Keratinocyte (primary cell): Measurements from ENCODE around the gene SQSTM1.

Experiments used
- EZH2 ChIP-seq: IDR thresholded peaks from one replicate; pipeline ENCODE4 v1.6.1; 2012; ENCODE audit warnings: inconsistent platforms, mild to moderate bottlenecking, low read length, moderate library complexity
- TF ChIP-seq, protein P1 (sequence below), 3 experiments: IDR thresholded peaks in 1 of 3; conservative IDR thresholded peaks in 1 of 3; optimal IDR thresholded peaks in 1 of 3; 2 replicates in 2 of 3; 3 replicates in 1 of 3; pipeline versions ENCODE3 to v1.5.1; 2011; ENCODE audit warnings: low read length in 3 of 3, mild to moderate bottlenecking in 3 of 3, moderate library complexity in 2 of 3, control low read depth in 1 of 3, inconsistent platforms in 1 of 3; ENCODE audit not compliant: insufficient read depth in 2 of 3; ENCODE audit errors: extremely low read depth in 1 of 3

DNA sequence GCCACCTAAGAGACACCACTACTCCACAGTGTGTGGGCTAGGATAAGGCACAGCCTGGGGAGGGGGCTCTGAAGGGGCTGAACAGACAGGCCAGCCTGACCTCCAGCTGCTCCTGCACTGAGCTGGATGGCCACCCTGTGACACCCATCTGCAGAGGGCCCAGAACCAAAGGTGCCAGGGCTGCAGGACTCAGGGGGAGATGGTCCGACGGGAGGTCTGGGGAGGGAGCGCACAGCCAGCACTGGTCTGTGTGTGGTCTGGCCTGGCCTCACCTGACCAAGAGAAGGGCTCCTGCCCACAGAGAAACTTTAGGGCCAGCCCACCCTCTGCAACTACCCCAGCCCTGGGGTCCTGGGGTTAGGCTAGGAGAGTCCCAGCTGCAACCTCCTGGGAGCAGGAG is 26.1 kb upstream of the SQSTM1 start:
- TF ChIP-seq, protein P1, sequence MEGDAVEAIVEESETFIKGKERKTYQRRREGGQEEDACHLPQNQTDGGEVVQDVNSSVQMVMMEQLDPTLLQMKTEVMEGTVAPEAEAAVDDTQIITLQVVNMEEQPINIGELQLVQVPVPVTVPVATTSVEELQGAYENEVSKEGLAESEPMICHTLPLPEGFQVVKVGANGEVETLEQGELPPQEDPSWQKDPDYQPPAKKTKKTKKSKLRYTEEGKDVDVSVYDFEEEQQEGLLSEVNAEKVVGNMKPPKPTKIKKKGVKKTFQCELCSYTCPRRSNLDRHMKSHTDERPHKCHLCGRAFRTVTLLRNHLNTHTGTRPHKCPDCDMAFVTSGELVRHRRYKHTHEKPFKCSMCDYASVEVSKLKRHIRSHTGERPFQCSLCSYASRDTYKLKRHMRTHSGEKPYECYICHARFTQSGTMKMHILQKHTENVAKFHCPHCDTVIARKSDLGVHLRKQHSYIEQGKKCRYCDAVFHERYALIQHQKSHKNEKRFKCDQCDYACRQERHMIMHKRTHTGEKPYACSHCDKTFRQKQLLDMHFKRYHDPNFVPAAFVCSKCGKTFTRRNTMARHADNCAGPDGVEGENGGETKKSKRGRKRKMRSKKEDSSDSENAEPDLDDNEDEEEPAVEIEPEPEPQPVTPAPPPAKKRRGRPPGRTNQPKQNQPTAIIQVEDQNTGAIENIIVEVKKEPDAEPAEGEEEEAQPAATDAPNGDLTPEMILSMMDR (optimal IDR thresholded peaks at IDR 0.05 in 1 of 3, IDR thresholded peaks at IDR 0.05 in 1 of 3, conservative IDR thresholded peaks at IDR 0.05 in 1 of 3; ENCODE audit: extremely low read depth in 1 of 3, insufficient read depth in 2 of 3, low read length in 3 of 3): no peak
- no peak for TF ChIP-seq EZH2
